ENCODE data around the gene SPATA18. TPM values are rescaled to one million over a fixed set of nuclear protein-coding genes. Genes with fewer than 3 reads are reported as not detected.
A peak's percentile ranks its signal among the peaks of the same experiment; 100 is the strongest.

Gene SPATA18
- total RNA-seq, 2 donors from 2014 or later, result 1.4 to 3.3 TPM

- TF ChIP-seq CTCF (conservative IDR thresholded peaks at IDR 0.05), result no peak
- Mint-ChIP-seq H3K36me3 (ENCODE audit: low read depth) (no peaks in the 10 kb centered on the region), H3K27me3 (ENCODE audit: insufficient read depth) (no peaks in the 10 kb centered on the region), H3K9me3 (no peaks in the 10 kb centered on the region), H3K4me1 (peaks cover 14% of the 10 kb centered on the region), H3K4me3 (no peak overlapping the region), H3K27ac (no peak overlapping the region)
- DNase-seq, result no peak
- Histone ChIP-seq H3K9me3 (ENCODE audit: control insufficient read depth, low read length) (no peaks in the 10 kb centered on the region), H3K27me3 (ENCODE audit: control insufficient read depth, insufficient read depth, low read length, poor library complexity, severe bottlenecking) (no peaks in the 10 kb centered on the region), H3K4me3 (ENCODE audit: low read length) (no peak overlapping the region), H3K27ac (ENCODE audit: low read depth, low read length) (no peak overlapping the region), H3K4me1 (ENCODE audit: control insufficient read depth, insufficient read depth, low read length) (peaks cover 5% of the 10 kb centered on the region), H3K9ac (ENCODE audit: extremely low read depth, low read length, poor library complexity, severe bottlenecking) (no peak overlapping the region), H3K36me3 (ENCODE audit: control insufficient read depth, insufficient read depth, low read length) (no peaks in the 10 kb centered on the region)
- WGBS, 2 experiments (ENCODE audit: insufficient coverage in 1 of 2, insufficient read length in 1 of 2), result 90% methylated on average over 1 of the region's 1 CpG; no CpG with 5 or more reads in 1 of the 2 experiments
Measured at GRCh38 chr4:52012651-52013050, 38.5 kb upstream of the SPATA18 start.

GRCh38 chr4:52014903-52015302 is 36.2 kb upstream of the SPATA18 start:
- no peak for DNase-seq
- Histone ChIP-seq H3K9me3 (ENCODE audit: control insufficient read depth, low read length) (no peaks in the 10 kb centered on the region), H3K9ac (ENCODE audit: extremely low read depth, low read length, poor library complexity, severe bottlenecking) (no peak overlapping the region), H3K4me3 (ENCODE audit: low read length) (no peak overlapping the region), H3K27me3 (ENCODE audit: control insufficient read depth, insufficient read depth, low read length, poor library complexity, severe bottlenecking) (no peaks in the 10 kb centered on the region), H3K36me3 (ENCODE audit: control insufficient read depth, insufficient read depth, low read length) (no peaks in the 10 kb centered on the region), H3K27ac (ENCODE audit: low read depth, low read length) (no peak overlapping the region), H3K4me1 (ENCODE audit: control insufficient read depth, insufficient read depth, low read length) (peaks cover 11% of the 10 kb centered on the region)
- H3K27ac Mint-ChIP-seq, result no peak overlapping the region
- no peaks in the 10 kb centered on the region for H3K27me3 Mint-ChIP-seq (ENCODE audit: insufficient read depth)
- H3K9me3 Mint-ChIP-seq, result no peaks in the 10 kb centered on the region
- 57% methylated on average over 1 of the region's 1 CpG; no CpG with 5 or more reads in 1 of the 2 experiments for WGBS, 2 experiments (ENCODE audit: insufficient coverage in 1 of 2, insufficient read length in 1 of 2)
- H3K4me3 Mint-ChIP-seq, result no peak overlapping the region
- H3K36me3 Mint-ChIP-seq (ENCODE audit: low read depth), result no peaks in the 10 kb centered on the region
- H3K4me1 Mint-ChIP-seq, result peaks cover 16% of the 10 kb centered on the region
- TF ChIP-seq CTCF (conservative IDR thresholded peaks at IDR 0.05), result no peak

GRCh38 chr4:52015366-52015765 is 35.7 kb upstream of the SPATA18 start:
- DNase-seq, result no peak
- Histone ChIP-seq H3K4me1 (ENCODE audit: control insufficient read depth, insufficient read depth, low read length) (peaks cover 11% of the 10 kb centered on the region), H3K27ac (ENCODE audit: low read depth, low read length) (no peak overlapping the region), H3K9me3 (ENCODE audit: control insufficient read depth, low read length) (no peaks in the 10 kb centered on the region), H3K4me3 (ENCODE audit: low read length) (no peak overlapping the region), H3K9ac (ENCODE audit: extremely low read depth, low read length, poor library complexity, severe bottlenecking) (no peak overlapping the region), H3K36me3 (ENCODE audit: control insufficient read depth, insufficient read depth, low read length) (peaks cover 5% of the 10 kb centered on the region), H3K27me3 (ENCODE audit: control insufficient read depth, insufficient read depth, low read length, poor library complexity, severe bottlenecking) (no peaks in the 10 kb centered on the region)
- Mint-ChIP-seq H3K27me3 (ENCODE audit: insufficient read depth) (no peaks in the 10 kb centered on the region), H3K4me1 (peaks cover 16% of the 10 kb centered on the region), H3K27ac (no peak overlapping the region), H3K4me3 (no peak overlapping the region), H3K36me3 (ENCODE audit: low read depth) (peaks cover 1% of the 10 kb centered on the region), H3K9me3 (no peaks in the 10 kb centered on the region)
- TF ChIP-seq CTCF (conservative IDR thresholded peaks at IDR 0.05), result peak; percentile 72
- 84 to 91% methylated on average over 3 to 5 of the region's 7 CpGs for WGBS, 2 experiments (ENCODE audit: insufficient coverage in 1 of 2, insufficient read length in 1 of 2)
